ENCODE measurements around the gene KCP. TPM values are rescaled to one million over a fixed set of nuclear protein-coding genes. Genes with fewer than 3 reads are reported as not detected.
"Not testable (repeated sequence)": the region's sequence is repeated elsewhere in the genome, so short reads cannot be mapped to it uniquely, and the experiment has no call there.

The KCP gene
- total RNA-seq, 1 experiment from 2014 or later = 0.68 TPM

DNA sequence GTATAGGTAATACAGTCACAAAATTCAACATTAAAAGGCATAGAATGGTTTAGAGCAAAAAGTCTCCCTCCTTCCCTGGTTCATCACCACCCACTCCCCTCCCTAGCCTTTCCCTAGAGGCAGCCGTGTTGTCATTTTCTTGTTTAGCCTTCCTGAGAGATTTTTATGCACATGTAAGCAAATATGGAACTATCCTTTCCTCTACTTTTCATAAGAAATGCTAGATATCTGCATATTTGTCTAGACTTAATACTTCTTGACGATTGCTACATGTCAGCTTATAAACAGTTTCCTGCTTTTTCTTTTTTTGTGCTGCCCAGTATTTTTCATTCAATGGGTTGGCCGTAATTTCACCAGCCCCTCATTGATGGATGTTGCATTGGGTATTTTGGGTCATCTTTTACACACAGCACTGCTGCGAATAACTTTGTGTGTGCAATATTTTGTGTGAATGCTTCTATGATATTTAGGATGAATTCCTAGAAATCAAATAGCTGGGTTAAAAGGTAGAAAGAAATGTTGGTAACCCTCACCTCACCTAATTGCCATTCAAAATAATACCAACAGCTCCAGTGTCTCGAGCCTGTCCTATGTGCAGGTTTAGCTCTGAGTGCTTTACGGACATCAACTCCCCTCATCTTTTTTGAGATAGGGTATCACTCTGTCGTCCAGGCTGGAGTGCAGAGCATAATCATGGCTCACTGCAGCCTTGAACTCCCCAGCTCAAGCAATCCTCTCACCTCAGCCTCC, 34.2 kb upstream of the KCP start:
- Mint-ChIP-seq H3K4me3 (ENCODE audit: unreplicated experiment) (no peak overlapping the region), H3K4me1 (ENCODE audit: insufficient read depth, unreplicated experiment) (no peaks in the 10 kb centered on the region), H3K9me3 (ENCODE audit: unreplicated experiment) (no peaks in the 10 kb centered on the region), H3K27me3 (ENCODE audit: insufficient read depth, unreplicated experiment) (no peaks in the 10 kb centered on the region), H3K27ac (ENCODE audit: low read depth, unreplicated experiment) (no peak overlapping the region), H3K36me3 (ENCODE audit: insufficient read depth, unreplicated experiment) (peaks cover 9% of the 10 kb centered on the region)
- BruUV-seq (replicated peaks) = no TSS peak
- no peak for DNase-seq (ENCODE audit: unreplicated experiment)
- TF ChIP-seq, protein P1, sequence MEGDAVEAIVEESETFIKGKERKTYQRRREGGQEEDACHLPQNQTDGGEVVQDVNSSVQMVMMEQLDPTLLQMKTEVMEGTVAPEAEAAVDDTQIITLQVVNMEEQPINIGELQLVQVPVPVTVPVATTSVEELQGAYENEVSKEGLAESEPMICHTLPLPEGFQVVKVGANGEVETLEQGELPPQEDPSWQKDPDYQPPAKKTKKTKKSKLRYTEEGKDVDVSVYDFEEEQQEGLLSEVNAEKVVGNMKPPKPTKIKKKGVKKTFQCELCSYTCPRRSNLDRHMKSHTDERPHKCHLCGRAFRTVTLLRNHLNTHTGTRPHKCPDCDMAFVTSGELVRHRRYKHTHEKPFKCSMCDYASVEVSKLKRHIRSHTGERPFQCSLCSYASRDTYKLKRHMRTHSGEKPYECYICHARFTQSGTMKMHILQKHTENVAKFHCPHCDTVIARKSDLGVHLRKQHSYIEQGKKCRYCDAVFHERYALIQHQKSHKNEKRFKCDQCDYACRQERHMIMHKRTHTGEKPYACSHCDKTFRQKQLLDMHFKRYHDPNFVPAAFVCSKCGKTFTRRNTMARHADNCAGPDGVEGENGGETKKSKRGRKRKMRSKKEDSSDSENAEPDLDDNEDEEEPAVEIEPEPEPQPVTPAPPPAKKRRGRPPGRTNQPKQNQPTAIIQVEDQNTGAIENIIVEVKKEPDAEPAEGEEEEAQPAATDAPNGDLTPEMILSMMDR (IDR thresholded peaks at IDR 0.05; ENCODE audit: unreplicated experiment) = no peak
- intact Hi-C loops (cut with micrococcal nuclease) = no loop called here
- CTCF ChIA-PET = interaction anchor here (0.6 to 1.1 kb wide), 5 partner anchors 61 to 143 kb away, joined by 3 to 4 read pairs (median 3); no protein-coding TSS in a partner anchor
- POLR2A ChIA-PET = no interaction called here

DNA sequence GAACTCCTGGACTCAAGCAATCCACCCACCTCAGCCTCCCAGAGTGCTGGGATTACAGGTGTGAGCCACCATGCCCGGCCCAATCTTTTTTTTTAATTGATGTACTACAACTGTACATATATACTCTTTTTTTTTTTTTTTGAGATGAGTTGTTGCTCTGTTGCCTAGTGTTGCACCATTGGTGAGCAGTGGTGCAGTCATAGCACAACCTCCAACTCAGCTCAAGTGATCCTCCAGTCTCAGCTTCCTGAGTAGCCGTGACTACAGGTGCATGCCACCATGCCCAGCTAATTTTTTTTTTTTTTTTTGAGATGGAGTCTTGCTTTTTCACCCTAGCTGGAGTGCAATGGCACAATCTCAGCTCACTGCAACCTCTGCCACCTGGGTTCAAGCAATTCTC, 32.7 kb upstream of the KCP start:
- H3K4me3 Mint-ChIP-seq (ENCODE audit: unreplicated experiment); H3K9me3 Mint-ChIP-seq (ENCODE audit: unreplicated experiment); H3K4me1 Mint-ChIP-seq (ENCODE audit: insufficient read depth, unreplicated experiment); DNase-seq (ENCODE audit: unreplicated experiment); intact Hi-C loops (cut with micrococcal nuclease); H3K36me3 Mint-ChIP-seq (ENCODE audit: insufficient read depth, unreplicated experiment); H3K27ac Mint-ChIP-seq (ENCODE audit: low read depth, unreplicated experiment); BruUV-seq (replicated peaks); H3K27me3 Mint-ChIP-seq (ENCODE audit: insufficient read depth, unreplicated experiment): not testable (repeated sequence)
- POLR2A ChIA-PET = interaction anchor here (0.6 kb wide), 1 partner anchor 43 kb away, joined by 3 read pairs; no protein-coding TSS in a partner anchor
- CTCF ChIA-PET = interaction anchor here (0.6 kb wide), 1 partner anchor 116 kb away, joined by 3 read pairs; no protein-coding TSS in a partner anchor

DNA sequence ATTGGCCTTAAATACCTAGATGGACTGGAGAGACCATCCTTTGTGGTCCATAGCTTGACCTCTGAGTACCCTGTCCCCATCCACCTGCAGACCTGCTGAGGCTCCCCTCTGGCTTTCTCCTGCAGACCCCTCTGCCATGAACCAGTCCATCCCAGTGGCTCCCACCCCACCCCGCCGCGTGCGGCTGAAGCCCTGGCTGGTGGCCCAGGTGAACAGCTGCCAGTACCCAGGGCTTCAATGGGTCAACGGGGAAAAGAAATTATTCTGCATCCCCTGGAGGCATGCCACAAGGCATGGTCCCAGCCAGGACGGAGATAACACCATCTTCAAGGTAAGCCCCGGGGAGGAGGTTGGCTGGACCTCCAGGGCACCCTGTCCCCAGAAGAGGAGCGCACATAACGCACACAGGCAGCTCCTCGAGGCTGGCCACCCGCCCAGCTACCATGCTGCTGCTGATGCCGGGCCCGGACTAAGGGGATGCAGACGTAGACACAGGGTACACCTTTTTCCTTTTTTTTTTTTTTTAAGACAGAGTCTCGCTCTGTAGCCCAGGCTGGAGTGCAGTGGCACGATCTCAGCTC, 31.5 kb upstream of the KCP start:
- Mint-ChIP-seq H3K27me3 (ENCODE audit: insufficient read depth, unreplicated experiment) (no peaks in the 10 kb centered on the region), H3K4me3 (ENCODE audit: unreplicated experiment) (no peak overlapping the region), H3K27ac (ENCODE audit: low read depth, unreplicated experiment) (no peak overlapping the region), H3K36me3 (ENCODE audit: insufficient read depth, unreplicated experiment) (no peaks in the 10 kb centered on the region), H3K9me3 (ENCODE audit: unreplicated experiment) (no peaks in the 10 kb centered on the region), H3K4me1 (ENCODE audit: insufficient read depth, unreplicated experiment) (peaks cover 10% of the 10 kb centered on the region)
- CTCF ChIA-PET = no interaction called here
- POLR2A ChIA-PET = interaction anchor here (0.7 kb wide), 1 partner anchor 223 kb away, joined by 3 read pairs; no protein-coding TSS in a partner anchor
- no peak for DNase-seq (ENCODE audit: unreplicated experiment)
- BruUV-seq (replicated peaks) = no TSS peak
- intact Hi-C loops (cut with micrococcal nuclease) = no loop called here
- TF ChIP-seq, protein P1 (IDR thresholded peaks at IDR 0.05; ENCODE audit: unreplicated experiment) = no peak

DNA sequence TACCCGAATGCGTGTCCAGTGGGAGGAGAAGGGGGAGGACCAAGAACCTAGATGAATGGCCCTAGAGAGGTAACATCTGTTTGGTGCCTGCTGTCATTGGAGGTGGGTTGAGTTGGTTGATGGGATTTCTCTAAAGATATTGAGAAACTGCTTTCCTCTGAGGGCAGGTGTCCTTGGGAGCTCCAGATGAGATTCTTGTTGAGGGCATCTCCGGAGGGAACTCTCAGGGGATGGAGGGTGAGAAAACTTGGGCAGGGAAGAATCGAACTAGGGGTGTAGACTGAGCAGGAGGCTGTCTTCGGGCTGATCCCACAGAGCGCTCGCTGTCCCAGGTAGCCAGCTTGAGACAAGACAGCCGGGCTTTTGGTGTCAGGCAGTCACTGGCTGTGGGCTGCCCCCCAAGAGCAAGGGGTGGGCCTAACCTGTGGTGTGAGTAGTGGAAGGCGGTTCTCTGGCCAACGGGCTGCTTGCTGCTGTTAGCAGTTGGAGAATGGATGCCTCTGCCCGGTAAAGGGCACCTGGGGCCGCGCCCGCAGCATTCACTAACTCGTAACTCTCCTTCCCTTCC, 30.9 kb upstream of the KCP start:
- no peaks in the 10 kb centered on the region for H3K27me3 Mint-ChIP-seq (ENCODE audit: insufficient read depth, unreplicated experiment)
- CTCF ChIA-PET = no interaction called here
- intact Hi-C loops (cut with micrococcal nuclease) = no loop called here
- DNase-seq (ENCODE audit: unreplicated experiment) = no peak
- H3K36me3 Mint-ChIP-seq (ENCODE audit: insufficient read depth, unreplicated experiment) = no peaks in the 10 kb centered on the region
- peaks cover 13% of the 10 kb centered on the region for H3K4me1 Mint-ChIP-seq (ENCODE audit: insufficient read depth, unreplicated experiment)
- H3K9me3 Mint-ChIP-seq (ENCODE audit: unreplicated experiment) = no peaks in the 10 kb centered on the region
- no peak overlapping the region for H3K27ac Mint-ChIP-seq (ENCODE audit: low read depth, unreplicated experiment)
- H3K4me3 Mint-ChIP-seq (ENCODE audit: unreplicated experiment) = no peak overlapping the region
- TF ChIP-seq, protein P1 (IDR thresholded peaks at IDR 0.05; ENCODE audit: unreplicated experiment) = no peak
- POLR2A ChIA-PET = interaction anchor here (0.7 kb wide), 1 partner anchor 222 kb away, joined by 3 read pairs; no protein-coding TSS in a partner anchor
- no TSS peak for BruUV-seq (replicated peaks)
